ENCODE results near the gene C5orf58.
A peak's percentile ranks its signal among the peaks of the same experiment; 100 is the strongest.
"Not testable (repeated sequence)": the region's sequence is repeated elsewhere in the genome, so short reads cannot be mapped to it uniquely, and the experiment has no call there.

C5orf58 gene

GRCh38 chr5:170248172-170248930, 15.6 kb downstream of the C5orf58 start:
- DNase-seq (ENCODE audit: insufficient read length) (no peak), FAIRE-seq (peak; percentile 54)
- TF ChIP-seq POLR2A (IDR thresholded peaks at IDR 0.05; ENCODE audit: low read depth, low read length) (no peak), POLR2AphosphoS5 (IDR thresholded peaks at IDR 0.05; ENCODE audit: low read depth, low read length) (no peak), TAF1 (IDR thresholded peaks at IDR 0.05; ENCODE audit: borderline replicate concordance, low read depth, low read length) (no peak)

DNA sequence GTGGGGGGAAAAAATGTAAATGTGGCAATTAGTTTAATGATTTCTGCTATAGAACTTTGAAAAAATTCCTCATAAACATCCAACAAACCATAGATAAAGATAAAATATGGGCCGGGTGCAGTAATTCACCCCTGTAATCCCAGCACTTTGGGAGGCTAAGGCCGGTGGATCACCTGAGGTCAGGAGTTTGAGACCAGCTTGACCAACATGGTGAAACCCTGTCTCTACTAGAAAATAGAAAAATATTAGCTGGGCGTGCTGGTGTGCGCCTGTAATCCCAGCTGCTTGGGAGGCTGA, 16.1 kb downstream of the C5orf58 start:
- not testable (repeated sequence) for DNase-seq (ENCODE audit: insufficient read length); FAIRE-seq

DNA sequence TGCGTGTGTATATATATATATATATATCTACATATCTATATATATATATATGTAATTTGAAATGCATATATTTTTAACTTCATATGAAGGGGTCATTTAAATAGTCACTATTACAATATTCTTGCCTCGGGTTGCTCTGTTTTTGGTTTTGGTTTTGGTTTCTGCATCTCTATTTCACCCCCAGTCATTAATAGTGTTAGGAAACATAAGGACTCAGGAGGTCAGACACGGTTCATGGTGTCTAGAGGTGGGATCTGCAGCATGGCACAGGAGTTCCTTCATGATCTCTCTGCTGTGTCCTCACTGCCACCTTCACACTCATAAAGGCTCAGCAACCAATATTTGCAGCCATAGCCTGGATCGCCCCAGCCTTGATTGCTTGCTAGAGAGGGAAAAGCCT, 16.6 kb downstream of the C5orf58 start:
- no peak for FAIRE-seq
- TF ChIP-seq POLR2A (IDR thresholded peaks at IDR 0.05; ENCODE audit: low read depth, low read length): no peak
- DNase-seq (ENCODE audit: insufficient read length): no peak

DNA sequence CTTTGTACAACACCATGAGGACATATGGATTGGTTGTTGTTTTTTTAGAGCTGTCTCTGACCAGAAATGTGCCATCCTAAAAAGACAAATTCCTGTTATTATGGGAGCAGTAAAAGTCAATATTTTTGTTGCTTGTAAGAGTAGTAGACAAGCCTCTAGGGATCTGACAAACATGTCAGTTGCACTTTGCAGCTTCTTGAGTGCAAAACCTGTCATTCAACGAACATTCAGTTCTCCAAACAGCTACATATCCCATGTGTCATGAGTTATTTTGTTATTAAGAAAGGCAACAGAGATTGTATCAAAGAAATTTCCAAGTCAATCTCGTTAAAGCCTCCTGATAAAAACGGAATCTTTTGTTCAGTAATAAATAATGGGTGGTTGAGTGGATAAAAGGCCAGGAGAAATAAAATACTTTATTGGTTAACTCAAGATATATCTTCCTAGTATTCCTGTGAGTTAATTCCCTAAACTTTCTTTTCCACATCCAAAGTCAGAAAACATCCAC, 18.1 kb downstream of the C5orf58 start:
- no peak for TF ChIP-seq POLR2AphosphoS5 (IDR thresholded peaks at IDR 0.05; ENCODE audit: low read depth, low read length)
- no peak for TF ChIP-seq TAF1 (IDR thresholded peaks at IDR 0.05; ENCODE audit: borderline replicate concordance, low read depth, low read length)
- TF ChIP-seq POLR2A (IDR thresholded peaks at IDR 0.05; ENCODE audit: low read depth, low read length): no peak
- DNase-seq (ENCODE audit: insufficient read length) (no peak), FAIRE-seq (no peak)

DNA sequence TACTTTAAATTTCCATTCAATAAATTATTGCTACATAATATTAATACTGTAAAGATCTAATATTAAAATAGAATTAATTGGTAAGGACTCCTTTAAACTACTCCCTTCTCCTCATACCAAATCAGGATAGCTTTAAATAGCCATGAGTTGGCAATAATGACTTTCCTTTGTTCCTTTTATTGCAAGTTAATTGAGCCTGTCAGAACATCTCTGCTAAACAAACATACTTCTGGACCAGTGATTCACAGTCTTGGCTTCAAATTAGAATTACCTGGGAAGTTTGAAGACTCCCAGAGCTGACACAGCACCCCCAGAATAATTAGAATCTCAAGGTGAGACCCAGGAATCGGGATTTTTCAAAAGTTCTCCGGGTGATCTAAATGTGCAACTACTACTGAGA, 18.7 kb downstream of the C5orf58 start:
- FAIRE-seq (no peak), DNase-seq (ENCODE audit: insufficient read length) (no peak)
- no peak for TF ChIP-seq POLR2A (IDR thresholded peaks at IDR 0.05; ENCODE audit: low read depth, low read length)
- TF ChIP-seq POLR2AphosphoS5 (IDR thresholded peaks at IDR 0.05; ENCODE audit: low read depth, low read length): no peak
- TF ChIP-seq TAF1 (IDR thresholded peaks at IDR 0.05; ENCODE audit: borderline replicate concordance, low read depth, low read length): no peak

- DNase-seq (ENCODE audit: insufficient read length) (no peak), FAIRE-seq (no peak)
- no peak for TF ChIP-seq POLR2AphosphoS5 (IDR thresholded peaks at IDR 0.05; ENCODE audit: low read depth, low read length)
- TF ChIP-seq POLR2A (IDR thresholded peaks at IDR 0.05; ENCODE audit: low read depth, low read length): no peak
- TF ChIP-seq TAF1 (IDR thresholded peaks at IDR 0.05; ENCODE audit: borderline replicate concordance, low read depth, low read length): no peak
These were observed 19.3 kb downstream of the C5orf58 start for GRCh38 chr5:170252109-170252508.

GRCh38 chr5:170252720-170253350, 20.1 kb downstream of the C5orf58 start:
- no peak for DNase-seq (ENCODE audit: insufficient read length)
- TF ChIP-seq TAF1 (IDR thresholded peaks at IDR 0.05; ENCODE audit: borderline replicate concordance, low read depth, low read length): no peak
- TF ChIP-seq POLR2AphosphoS5 (IDR thresholded peaks at IDR 0.05; ENCODE audit: low read depth, low read length): no peak
- TF ChIP-seq POLR2A (IDR thresholded peaks at IDR 0.05; ENCODE audit: low read depth, low read length): no peak
- FAIRE-seq: no peak

DNA sequence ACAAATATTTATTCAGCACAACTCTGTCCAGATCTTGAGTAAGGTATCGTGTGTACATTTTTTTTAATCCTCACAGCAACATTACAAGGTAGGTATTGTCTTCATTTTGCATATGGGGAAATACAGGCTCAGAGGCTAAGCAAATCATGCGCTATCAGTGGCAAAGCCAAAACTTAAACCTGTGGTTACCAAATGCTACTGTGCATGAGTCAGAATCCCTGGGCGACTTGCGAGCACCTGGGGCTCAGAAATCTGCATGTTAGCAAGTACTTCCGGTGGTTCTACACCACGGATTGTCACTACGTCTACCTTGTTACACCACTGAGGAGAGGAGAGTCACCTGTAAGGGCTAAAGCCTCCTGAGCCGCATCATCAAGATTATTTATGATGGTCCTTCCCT, 21.3 kb downstream of the C5orf58 start:
- TF ChIP-seq POLR2A (IDR thresholded peaks at IDR 0.05; ENCODE audit: low read depth, low read length) (no peak), TAF1 (IDR thresholded peaks at IDR 0.05; ENCODE audit: borderline replicate concordance, low read depth, low read length) (no peak), POLR2AphosphoS5 (IDR thresholded peaks at IDR 0.05; ENCODE audit: low read depth, low read length) (no peak)
- DNase-seq (ENCODE audit: insufficient read length): no peak
- peak; percentile 79 for FAIRE-seq

- no peak for FAIRE-seq
- TF ChIP-seq POLR2A (IDR thresholded peaks at IDR 0.05; ENCODE audit: low read depth, low read length) (no peak), POLR2AphosphoS5 (IDR thresholded peaks at IDR 0.05; ENCODE audit: low read depth, low read length) (no peak)
- no peak for DNase-seq (ENCODE audit: insufficient read length)
These were observed 23.8 kb downstream of the C5orf58 start for GRCh38 chr5:170256571-170256970.

DNA sequence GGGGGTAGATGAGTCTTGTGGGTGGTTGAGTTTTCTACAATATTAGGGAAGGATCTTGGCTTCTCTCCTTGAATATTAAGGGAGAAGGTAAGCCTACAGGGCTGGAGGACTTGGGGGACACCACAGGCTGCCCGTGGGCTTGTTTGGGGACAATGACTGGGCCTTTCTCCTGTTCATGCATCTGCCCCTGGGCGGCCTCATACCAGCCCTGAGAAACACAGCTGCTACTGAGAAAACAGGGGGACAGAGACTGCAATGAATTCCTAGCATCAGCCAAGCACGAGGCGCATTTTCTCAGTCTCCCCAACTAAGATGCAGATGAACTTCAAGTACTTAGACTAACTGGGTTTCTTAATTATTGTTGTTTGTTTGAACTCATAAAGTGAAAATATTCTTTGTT, 24.6 kb downstream of the C5orf58 start:
- DNase-seq (ENCODE audit: insufficient read length): no peak
- FAIRE-seq: no peak
- no peak for TF ChIP-seq POLR2AphosphoS5 (IDR thresholded peaks at IDR 0.05; ENCODE audit: low read depth, low read length)
- no peak for TF ChIP-seq POLR2A (IDR thresholded peaks at IDR 0.05; ENCODE audit: low read depth, low read length)
- TF ChIP-seq TAF1 (IDR thresholded peaks at IDR 0.05; ENCODE audit: borderline replicate concordance, low read depth, low read length): no peak

- no peak for DNase-seq (ENCODE audit: insufficient read length)
- TF ChIP-seq POLR2A (IDR thresholded peaks at IDR 0.05; ENCODE audit: low read depth, low read length) (no peak), TAF1 (IDR thresholded peaks at IDR 0.05; ENCODE audit: borderline replicate concordance, low read depth, low read length) (no peak), POLR2AphosphoS5 (IDR thresholded peaks at IDR 0.05; ENCODE audit: low read depth, low read length) (no peak)
- FAIRE-seq: no peak
These were observed 28.8 kb downstream of the C5orf58 start for GRCh38 chr5:170261528-170262043.
